Rectal smooth muscle tissue (tissue), 1 donor: ENCODE results near the gene SLC1A7.

Source experiments
- H3K27ac ChIP-seq: one replicate; pipeline ENCODE4 v1.7.0; 2013; ENCODE audit warnings: low read depth, low read length, inconsistent platforms
- H3K27me3 ChIP-seq: one replicate; pipeline ENCODE4 v1.7.0; 2013; ENCODE audit warnings: low read length; ENCODE audit not compliant: control insufficient read depth, insufficient read depth
- H3K36me3 ChIP-seq: one replicate; pipeline ENCODE4 v1.7.0; 2013; ENCODE audit warnings: low read length; ENCODE audit not compliant: control insufficient read depth, insufficient read depth
- H3K4me1 ChIP-seq: one replicate; pipeline ENCODE4 v1.7.0; 2013; ENCODE audit warnings: low read length; ENCODE audit not compliant: control insufficient read depth, insufficient read depth
- H3K4me3 ChIP-seq: one replicate; pipeline ENCODE4 v1.7.0; 2013; ENCODE audit warnings: low read length
- H3K9ac ChIP-seq: one replicate; pipeline ENCODE4 v1.7.0; 2013; ENCODE audit warnings: low read length

SLC1A7 gene

DNA sequence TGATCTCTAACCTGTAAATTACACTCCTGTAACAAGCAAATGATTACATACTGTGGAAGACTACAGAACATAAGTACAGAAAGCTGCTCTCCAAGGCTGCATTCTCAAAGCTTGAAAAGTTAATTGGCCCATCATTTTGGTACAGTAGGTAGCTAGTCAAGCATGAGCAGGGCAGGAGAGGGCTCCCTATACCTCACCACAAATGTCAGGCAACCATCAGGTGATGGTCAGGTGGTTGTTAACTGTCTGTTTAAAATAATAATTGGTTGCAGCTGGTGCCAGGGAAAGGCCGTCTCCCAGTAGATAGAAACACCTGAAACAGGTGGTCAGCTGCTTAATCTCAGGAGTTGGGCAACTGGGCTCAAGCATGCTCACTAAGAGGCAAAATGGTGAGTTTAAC, 13.1 kb upstream of the SLC1A7 start:
- Histone ChIP-seq H3K4me3 (no peak overlapping the region), H3K9ac (no peak overlapping the region), H3K36me3 (no peaks in the 10 kb centered on the region), H3K27me3 (no peaks in the 10 kb centered on the region), H3K4me1 (no peaks in the 10 kb centered on the region), H3K27ac (no peak overlapping the region)

DNA sequence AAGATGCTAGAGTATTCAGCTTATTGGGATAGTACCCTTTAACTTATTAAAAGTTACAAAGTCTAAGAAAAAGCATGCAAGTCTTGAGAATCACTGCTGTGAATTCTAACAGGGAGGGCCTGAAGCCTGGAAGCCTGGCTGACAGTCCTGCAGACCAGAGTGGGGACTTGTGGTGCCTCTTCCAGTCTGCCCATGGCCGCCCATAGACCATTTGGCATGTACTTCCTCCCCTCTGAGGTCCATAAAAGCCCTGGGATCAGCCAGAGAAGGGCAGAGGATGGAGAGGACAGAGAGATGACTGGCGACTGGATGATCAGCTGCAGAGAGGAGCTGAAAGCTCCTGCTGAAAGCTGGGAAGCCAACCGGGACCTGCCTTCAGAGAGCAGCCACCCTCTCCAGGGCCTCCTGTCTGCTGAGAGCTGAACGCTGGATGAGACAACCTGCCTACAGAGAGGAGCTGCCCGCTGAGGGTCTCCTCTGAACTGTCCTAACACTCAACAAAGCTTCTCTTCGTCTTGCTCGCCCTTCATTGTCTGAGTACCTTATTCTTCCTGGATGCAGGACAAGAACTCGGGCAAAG, 12.5 kb upstream of the SLC1A7 start:
- Histone ChIP-seq H3K27me3 (no peaks in the 10 kb centered on the region), H3K9ac (no peak overlapping the region), H3K27ac (no peak overlapping the region), H3K4me3 (no peak overlapping the region), H3K4me1 (no peaks in the 10 kb centered on the region), H3K36me3 (no peaks in the 10 kb centered on the region)

DNA sequence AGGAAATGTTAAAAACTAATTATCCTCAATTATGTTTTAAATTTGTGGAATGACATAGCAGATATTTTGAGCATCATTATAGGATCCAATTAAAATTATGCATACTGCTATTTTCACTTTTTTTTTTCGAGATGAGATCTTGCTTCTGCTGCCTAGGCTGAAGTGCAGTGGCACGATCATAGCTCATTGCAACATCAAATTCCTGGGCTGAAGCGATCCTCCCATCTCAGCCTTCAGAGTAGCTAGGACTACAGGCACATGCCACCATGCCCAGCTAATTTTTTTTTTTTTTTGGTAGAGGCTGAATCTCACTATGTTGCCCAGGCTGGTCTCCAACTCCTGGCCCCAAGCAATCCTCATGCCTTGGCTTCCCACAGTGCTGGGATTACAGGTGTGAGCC, 11.3 kb upstream of the SLC1A7 start:
- no peak overlapping the region for H3K27ac ChIP-seq
- H3K27me3 ChIP-seq, result no peaks in the 10 kb centered on the region
- no peak overlapping the region for H3K4me3 ChIP-seq
- H3K9ac ChIP-seq, result no peak overlapping the region
- no peaks in the 10 kb centered on the region for H3K4me1 ChIP-seq
- no peaks in the 10 kb centered on the region for H3K36me3 ChIP-seq

DNA sequence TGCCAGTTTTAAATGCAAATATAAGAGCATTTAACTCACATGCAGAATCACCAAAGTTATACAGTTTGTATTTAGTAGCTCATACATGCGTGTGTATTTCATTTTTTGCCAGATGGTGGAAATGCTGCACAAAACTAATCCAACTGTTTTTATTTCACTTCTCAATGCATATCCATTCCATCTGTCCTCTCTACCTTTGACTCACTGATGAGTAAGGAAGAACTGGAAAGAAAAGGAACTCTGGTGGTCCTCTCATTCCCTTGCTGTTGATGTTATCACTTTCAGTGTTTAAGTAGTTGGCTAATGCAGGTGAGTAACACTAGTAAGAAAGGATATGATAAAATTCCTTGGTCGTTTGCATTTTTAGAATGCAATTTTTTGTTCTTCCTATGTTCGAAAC, 5.7 kb upstream of the SLC1A7 start:
- Histone ChIP-seq H3K4me3 (no peak overlapping the region), H3K4me1 (peaks cover 14% of the 10 kb centered on the region), H3K9ac (no peak overlapping the region), H3K27me3 (no peaks in the 10 kb centered on the region), H3K36me3 (no peaks in the 10 kb centered on the region), H3K27ac (no peak overlapping the region)

DNA sequence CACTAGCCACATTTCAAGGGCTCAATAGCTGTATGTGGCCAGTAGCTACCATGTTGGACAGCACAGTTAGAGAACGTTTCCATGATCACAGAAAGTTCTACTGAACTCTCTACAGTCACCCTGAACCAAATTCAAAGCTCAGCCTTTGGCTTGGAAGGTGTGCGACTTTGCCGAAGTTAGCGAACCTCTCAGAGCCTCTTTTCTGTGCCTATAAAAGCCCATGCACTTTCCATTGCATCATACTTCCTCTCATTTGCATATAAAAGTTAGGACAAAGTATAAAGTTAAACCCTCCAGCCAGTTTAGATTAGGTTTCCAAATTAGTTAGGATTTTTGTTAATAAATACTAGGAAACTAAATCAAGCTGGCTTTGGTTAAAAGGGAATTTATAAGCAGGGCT, 4.7 kb upstream of the SLC1A7 start:
- Histone ChIP-seq H3K9ac (no peak overlapping the region), H3K4me1 (peaks cover 14% of the 10 kb centered on the region), H3K36me3 (no peaks in the 10 kb centered on the region), H3K27me3 (no peaks in the 10 kb centered on the region), H3K4me3 (no peak overlapping the region), H3K27ac (peak overlapping the region; percentile 97)

DNA sequence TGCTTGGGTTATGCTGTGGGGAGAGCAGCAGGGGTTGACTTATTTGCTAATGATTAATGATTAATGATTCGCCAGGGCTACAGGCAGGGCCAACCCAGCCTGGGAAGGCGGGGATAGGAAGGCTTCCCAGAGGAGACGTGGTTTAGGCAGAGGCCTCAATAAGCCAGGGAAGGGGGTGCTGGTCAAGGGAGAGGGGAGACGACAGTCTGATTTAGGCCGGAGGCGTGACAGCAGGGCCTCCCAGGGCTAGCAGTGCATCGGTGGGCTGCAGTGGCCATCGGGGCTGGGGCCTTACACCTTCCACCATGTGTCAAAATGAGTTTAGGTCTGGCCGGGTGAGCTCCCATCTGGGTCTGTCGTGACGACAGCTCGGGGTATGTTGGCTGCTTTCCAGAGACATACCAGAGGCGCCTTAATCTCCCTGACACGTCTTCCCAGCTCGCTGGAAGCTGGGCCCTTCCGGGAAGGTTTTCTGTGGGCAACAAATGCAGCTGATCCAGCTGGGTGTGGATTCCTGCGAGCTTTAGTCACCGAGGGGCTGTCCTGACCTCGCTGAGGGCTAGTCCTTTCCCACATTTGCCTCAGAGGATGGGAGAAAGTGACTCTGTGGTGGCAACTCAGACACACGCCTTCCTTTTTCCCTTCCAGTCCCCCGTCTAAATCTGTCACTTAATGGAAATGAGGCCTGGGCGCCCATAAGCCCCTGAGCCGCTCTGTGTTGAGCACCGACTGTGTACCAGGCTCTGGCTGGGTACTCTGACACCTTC, 3.7 kb upstream of the SLC1A7 start:
- Histone ChIP-seq H3K27me3 (no peaks in the 10 kb centered on the region), H3K4me3 (peak overlapping the region; percentile 13), H3K36me3 (no peaks in the 10 kb centered on the region), H3K4me1 (peaks cover 14% of the 10 kb centered on the region), H3K9ac (no peak overlapping the region), H3K27ac (peak overlapping the region; percentile 97)

DNA sequence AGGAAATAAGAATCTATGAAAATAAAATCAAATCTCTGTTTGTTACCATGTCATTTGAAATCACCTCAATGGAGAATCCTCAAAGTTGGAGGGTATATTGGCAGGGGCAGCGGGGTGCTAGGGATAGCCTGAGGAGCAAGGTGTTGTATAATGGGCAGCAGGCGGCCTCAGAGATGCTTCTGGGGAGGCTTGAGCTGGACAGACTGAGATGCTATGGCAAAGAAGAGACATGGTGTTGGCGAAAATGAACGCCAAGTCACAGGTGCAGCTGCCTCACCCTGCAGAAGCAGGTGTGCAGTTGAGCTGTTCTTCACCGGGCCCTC, 3.1 kb upstream of the SLC1A7 start:
- Histone ChIP-seq H3K36me3 (no peaks in the 10 kb centered on the region), H3K27ac (peak overlapping the region; percentile 97), H3K27me3 (no peaks in the 10 kb centered on the region), H3K9ac (no peak overlapping the region), H3K4me3 (no peak overlapping the region), H3K4me1 (peaks cover 15% of the 10 kb centered on the region)

DNA sequence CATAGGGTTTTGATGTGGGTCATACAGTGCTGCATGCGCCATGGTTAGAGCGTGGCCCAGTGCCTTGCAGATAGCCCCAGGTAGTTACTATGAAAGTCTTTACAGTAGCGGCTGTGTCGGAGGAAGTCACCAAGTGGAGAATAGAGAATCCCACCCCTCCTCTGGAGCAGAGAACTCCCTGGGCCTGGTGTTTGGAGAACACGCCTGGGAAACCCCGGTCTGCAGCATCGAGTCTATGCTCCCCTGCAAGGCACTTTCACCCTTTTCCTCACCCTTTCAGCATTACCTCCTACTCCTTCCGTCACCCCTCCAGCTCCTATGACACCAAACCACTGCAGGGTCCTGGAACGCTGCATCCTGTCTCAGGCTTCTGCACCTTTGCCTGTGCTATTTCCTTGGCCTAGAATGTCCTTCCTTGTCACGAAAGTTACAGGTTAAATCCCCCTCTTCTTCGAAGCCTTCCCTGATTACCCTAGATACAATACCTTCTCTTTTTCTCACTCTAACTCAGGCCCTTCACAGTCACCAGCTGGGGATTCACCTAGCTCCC, 2.7 kb upstream of the SLC1A7 start:
- H3K4me1 ChIP-seq, result peaks cover 19% of the 10 kb centered on the region
- peak overlapping the region; percentile 97 for H3K27ac ChIP-seq
- no peak overlapping the region for H3K9ac ChIP-seq
- no peaks in the 10 kb centered on the region for H3K27me3 ChIP-seq
- no peaks in the 10 kb centered on the region for H3K36me3 ChIP-seq
- no peak overlapping the region for H3K4me3 ChIP-seq

DNA sequence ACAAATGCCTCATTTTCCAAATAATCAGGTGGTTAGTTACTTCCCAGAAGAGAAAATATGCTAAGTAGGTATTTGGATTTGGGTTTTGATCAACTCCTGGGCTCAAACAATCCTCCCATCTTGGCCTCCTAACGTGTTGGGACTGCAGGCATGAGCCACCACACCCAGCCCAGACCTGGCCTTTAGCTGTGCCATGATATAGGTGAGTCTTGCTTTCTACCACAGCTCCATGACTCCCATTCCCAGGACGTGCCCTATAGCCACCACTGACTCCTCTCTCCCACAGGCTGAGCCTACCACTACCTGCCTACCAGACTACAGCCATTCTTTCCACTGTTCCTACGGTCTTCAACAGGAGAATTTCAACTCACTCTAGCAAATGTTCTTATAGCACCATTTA, 1.8 kb upstream of the SLC1A7 start:
- Histone ChIP-seq H3K9ac (no peak overlapping the region), H3K4me1 (peaks cover 21% of the 10 kb centered on the region), H3K36me3 (no peaks in the 10 kb centered on the region), H3K4me3 (no peak overlapping the region), H3K27ac (no peak overlapping the region), H3K27me3 (no peaks in the 10 kb centered on the region)

DNA sequence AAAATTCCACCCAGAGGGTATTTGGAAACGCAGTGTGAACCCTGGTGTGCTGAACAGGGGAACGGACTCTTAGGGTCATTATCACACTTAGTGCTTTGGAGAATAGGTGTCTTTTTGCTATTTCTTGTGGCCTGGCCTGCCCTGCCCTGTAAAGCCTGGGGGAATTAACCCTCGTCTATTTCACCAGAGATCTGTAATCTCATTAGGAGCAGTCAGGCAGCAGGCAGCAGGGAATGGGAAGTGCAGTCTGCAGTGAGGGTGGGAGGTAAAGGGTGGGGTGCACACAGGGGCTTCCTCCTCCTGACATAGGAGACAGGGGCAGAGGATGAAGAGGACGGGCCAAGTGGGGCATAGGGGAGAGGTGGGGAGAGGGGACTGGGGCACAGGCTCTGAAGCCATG, 1.1 kb upstream of the SLC1A7 start:
- no peaks in the 10 kb centered on the region for H3K36me3 ChIP-seq
- H3K9ac ChIP-seq, result no peak overlapping the region
- no peak overlapping the region for H3K27ac ChIP-seq
- H3K4me3 ChIP-seq, result no peak overlapping the region
- peaks cover 21% of the 10 kb centered on the region for H3K4me1 ChIP-seq
- H3K27me3 ChIP-seq, result no peaks in the 10 kb centered on the region

DNA sequence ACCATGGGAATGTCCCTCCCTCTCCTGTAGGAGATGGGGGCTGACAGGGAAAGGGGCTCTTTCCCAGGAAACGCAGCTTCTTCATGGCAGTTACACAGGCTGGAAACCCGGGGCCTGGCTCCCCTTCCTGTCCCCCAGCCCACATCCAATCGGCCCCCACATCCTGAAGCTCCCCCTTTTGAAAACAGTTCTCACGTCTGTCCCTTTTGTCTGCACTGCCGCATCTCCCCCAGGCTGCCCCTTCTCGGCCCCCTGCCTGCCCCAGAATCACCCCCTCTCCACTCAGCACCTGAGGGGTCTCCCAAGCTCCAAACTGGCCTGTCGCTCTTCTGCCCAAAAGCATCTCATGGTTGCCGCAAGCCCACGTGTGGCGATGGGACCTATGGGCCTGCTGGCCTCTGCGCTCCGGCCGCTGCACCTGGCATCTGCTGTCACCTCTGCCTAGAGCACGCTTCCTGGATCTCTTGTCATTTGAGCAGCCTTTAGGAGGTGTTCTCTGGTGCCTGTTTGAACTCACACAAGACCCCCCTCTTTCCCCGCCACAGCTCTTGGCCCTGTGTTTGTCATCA, 867 bp downstream of the SLC1A7 start:
- no peak overlapping the region for H3K9ac ChIP-seq
- H3K4me3 ChIP-seq, result no peak overlapping the region
- peaks cover 20% of the 10 kb centered on the region for H3K4me1 ChIP-seq
- no peak overlapping the region for H3K27ac ChIP-seq
- H3K27me3 ChIP-seq, result no peaks in the 10 kb centered on the region
- no peaks in the 10 kb centered on the region for H3K36me3 ChIP-seq

DNA sequence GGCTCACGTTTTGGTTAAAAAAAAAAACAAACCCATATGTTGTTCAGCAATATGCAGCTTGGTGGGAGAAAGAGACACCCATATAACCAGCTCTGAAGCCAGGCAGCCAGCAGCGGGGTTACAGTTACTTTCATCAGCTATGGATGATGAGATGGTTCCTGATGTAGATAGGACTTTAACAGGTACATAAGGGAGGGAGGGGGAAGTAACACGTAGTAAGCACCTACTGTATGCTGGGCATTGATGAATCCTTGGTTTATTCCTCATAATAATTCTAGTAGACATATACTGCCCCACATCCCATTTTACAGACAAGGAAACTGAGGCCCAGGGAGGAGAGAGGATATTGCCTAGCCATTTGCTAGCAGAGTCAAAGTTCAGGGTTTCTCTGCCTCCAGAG, 2.0 kb downstream of the SLC1A7 start:
- H3K36me3 ChIP-seq, result no peaks in the 10 kb centered on the region
- H3K4me3 ChIP-seq, result no peak overlapping the region
- peak overlapping the region; percentile 10 for H3K27ac ChIP-seq
- H3K4me1 ChIP-seq, result peaks cover 16% of the 10 kb centered on the region
- H3K27me3 ChIP-seq, result no peaks in the 10 kb centered on the region
- H3K9ac ChIP-seq, result no peak overlapping the region

DNA sequence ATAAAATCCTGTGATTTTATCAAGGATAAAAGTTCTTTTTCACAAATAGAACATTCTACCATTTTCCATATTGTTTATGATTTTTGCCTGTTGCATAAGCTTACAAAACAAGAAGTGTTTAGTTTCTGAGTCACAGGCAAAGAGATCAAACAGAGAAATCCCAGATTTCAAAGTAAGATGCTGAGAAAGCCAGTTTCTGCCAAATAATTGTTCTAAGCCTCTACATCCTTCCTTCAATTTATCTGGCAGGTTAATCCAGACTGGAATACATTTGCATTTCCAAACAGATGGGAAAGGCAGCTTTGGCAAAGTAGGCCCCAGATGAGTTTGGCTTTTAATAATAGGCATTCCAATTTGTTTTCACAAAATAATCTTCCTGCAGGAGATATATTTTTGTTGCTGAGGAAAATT, 2.5 kb downstream of the SLC1A7 start:
- H3K27me3 ChIP-seq, result no peaks in the 10 kb centered on the region
- no peaks in the 10 kb centered on the region for H3K36me3 ChIP-seq
- H3K9ac ChIP-seq, result no peak overlapping the region
- H3K4me3 ChIP-seq, result no peak overlapping the region
- H3K4me1 ChIP-seq, result peaks cover 17% of the 10 kb centered on the region
- peak overlapping the region; percentile 43 for H3K27ac ChIP-seq
